HG02973 (cell line): Measurements from ENCODE around the gene INHBA.
A peak's percentile ranks its signal among the peaks of the same experiment; 100 is the strongest.

Experiments
- ATAC-seq: cut with Tn5 transposase; IDR thresholded peaks from one replicate; pipeline ENCODE4 v1.9.1; 2021; ENCODE audit warnings: moderate library complexity; ENCODE audit not compliant: unreplicated experiment

Gene INHBA

GRCh38 chr7:41702635-41703371, at the start of gene INHBA:
TSS of gene INHBA (minus strand) at chr7:41703090. CDS start at chr7:41700374, 2,716 bp downstream.
- no peak for ATAC-seq

DNA sequence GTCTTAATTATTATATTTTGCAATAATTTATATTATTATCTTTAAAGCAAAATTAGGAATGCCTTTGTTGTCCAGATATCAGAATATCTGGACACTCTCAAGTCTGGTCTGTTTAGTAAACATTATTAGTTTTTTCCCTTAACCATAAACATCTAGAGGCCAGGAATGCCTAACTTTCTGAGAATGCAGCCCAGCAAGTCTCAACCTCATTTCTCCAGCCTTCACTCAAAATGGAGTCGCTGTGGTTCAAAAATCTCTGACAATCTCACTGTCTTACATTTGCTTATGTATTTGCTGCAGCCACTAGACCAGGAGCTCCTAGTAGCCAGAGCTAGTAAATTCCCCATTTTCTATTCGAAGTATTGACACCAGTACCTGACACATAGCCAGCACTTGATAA, 49.7 kb upstream of the INHBA start:
- no peak for ATAC-seq

- ATAC-seq = no peak
These were observed 48.0 kb upstream of the INHBA start for GRCh38 chr7:41750661-41751540.

- ATAC-seq = no peak
These were observed 45.1 kb upstream of the INHBA start for GRCh38 chr7:41747961-41748360.

GRCh38 chr7:41745451-41745850, 42.6 kb upstream of the INHBA start:
- no peak for ATAC-seq

GRCh38 chr7:41744161-41744560, 41.3 kb upstream of the INHBA start:
- ATAC-seq = no peak

- ATAC-seq = no peak
These were observed 39.6 kb upstream of the INHBA start for GRCh38 chr7:41742401-41743020.

- no peak for ATAC-seq
These were observed 35.9 kb upstream of the INHBA start for GRCh38 chr7:41738806-41739205.

DNA sequence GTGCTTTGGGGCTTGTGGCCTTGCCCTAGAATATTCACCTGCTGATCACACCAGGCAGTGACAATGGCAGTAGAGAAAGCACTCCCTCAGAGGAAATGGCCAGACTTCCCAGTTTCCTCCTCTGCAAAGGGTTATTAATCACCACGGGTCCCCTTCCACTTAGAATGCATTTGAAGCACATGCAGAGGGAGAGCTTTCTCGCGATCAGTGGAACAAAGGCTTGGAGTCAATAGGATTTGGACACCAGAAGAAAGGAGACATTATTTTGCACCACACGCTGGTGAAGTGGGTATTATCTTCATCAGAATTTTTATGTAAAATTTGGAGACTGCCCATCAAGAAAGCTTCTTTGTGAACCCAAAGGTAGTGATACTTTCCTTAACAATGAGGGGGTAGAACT, 35.4 kb upstream of the INHBA start:
- ATAC-seq = no peak

GRCh38 chr7:41735206-41735605, 32.3 kb upstream of the INHBA start:
- no peak for ATAC-seq

DNA sequence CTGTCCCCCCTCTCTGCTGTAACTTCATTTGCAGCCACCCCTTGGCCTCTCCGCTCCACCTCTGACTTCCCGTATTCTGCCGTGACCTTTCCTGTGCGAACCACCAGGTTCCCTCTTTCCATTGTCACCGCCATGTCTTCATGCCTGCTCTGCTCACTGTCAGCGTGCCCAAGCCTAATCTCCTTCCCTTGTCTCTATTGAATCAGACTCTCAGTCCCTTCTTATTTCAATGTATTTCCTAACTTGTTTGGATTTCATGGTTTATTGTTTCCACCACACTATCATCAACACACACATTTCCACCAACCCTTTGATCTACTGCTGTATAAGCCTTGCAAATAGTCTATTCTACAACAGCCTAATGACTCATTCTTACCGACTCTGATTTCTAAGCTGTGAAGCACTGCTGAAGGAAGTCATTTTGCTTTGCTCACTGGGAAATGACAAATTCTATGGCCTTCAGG, 30.0 kb upstream of the INHBA start:
- ATAC-seq = no peak

DNA sequence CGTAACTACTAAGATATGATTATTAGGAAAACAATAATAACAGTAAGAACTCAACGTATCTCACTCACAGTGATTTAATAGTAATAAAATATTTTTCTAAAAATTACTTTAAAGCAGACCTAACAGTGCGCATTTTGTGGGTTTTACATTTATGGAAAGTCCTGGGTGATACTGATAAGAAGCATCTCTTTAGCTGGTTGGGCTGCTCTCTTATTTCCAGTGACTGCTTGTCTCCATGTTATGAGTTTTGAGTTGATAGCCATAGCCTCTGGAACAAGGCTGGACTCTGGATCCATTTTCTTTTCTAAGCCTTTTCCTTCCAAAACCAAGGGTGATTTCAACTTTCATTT, 29.5 kb upstream of the INHBA start:
- ATAC-seq = no peak

DNA sequence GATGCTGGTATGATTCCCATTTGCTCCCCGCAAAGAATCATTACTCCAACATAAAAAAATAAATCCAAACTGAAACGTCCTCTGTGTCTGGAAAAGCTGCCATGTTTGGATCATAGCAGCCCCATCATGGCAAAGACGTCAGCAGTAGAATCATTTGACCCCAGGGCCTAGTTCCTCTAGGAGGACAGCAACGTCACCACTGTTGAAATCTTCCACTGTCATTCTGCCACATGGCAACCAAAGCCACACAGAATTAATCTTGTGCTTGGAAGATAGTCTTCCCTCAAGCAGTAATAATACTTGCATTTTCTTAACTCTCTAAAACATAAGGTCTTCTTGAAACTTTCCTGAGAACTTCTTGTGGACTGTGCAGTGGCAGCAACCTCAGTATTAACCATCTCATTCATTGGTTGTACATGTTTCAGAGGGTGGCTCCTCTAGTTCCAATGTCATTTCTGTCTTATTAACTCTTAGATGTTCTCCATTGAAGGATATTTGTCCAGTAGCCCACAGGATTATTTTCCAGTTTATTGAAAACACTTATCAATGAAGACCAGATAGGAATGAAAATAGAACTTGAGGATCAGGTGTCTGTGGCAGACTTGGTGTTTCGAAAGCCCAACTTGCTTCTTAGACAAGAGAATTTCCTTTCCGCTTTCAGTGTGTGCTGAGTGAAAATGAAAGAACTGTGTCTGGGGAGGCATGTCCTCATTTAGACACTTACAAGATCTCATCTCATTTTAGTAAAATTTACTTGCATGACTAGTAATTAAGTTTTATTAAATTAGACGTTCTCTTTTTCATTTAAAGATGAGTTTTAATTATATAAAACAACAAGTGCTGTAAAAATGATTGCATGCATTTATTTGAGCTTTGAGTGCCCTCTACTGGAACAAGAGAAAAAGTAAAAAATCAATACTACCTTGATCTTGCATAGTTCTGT, 28.9 kb upstream of the INHBA start:
- ATAC-seq = peak; percentile 97

- no peak for ATAC-seq
These were observed 27.8 kb upstream of the INHBA start for GRCh38 chr7:41730668-41731067.

GRCh38 chr7:41730161-41730560, 27.3 kb upstream of the INHBA start:
- no peak for ATAC-seq

GRCh38 chr7:41729059-41729458, 26.2 kb upstream of the INHBA start:
- ATAC-seq = no peak

DNA sequence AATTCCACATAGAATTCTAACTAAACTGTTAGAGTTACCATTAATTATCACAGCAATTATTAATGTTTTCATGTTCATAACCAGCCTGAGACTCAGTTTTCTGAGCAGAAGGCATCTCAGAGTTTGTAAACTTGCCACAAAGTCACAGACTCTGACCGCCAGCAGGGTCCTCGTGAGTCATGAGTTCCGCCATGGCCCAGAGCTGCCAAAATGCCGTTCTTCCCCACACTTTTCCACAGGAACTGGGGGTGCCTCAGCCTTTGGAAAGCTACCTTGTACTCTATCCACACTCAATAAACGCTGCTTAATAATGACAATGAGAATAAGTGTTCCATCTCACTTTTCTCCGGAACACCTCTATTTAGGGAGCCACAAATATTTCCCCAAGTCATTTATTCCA, 22.1 kb upstream of the INHBA start:
- no peak for ATAC-seq

DNA sequence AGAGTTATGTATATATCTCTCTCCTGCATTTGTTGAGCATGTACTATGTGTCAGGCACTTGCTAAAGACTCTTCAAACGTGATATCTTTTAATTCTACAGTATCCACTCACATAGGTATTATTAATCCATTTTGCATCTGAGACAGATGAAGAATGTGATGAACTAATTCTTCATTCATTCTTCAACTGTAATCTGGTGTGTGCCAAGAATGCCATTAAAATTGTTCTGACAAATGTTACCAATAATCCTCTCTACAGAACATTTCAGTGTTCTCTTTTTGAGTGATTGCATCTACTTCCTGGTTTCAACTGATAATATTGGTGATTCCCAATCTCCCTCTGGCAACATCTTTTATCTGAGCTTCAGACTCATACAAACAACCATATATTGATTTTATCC, 18.0 kb upstream of the INHBA start:
- ATAC-seq = no peak

- no peak for ATAC-seq
These were observed 17.2 kb upstream of the INHBA start for GRCh38 chr7:41720046-41720445.

- no peak for ATAC-seq
These were observed 13.8 kb upstream of the INHBA start for GRCh38 chr7:41716691-41717090.

GRCh38 chr7:41715000-41715399, 12.1 kb upstream of the INHBA start:
- no peak for ATAC-seq
